ENCODE data around the gene HMCES.

GRCh38 chr3:129330409-129330808 is 51.7 kb downstream of the HMCES start:
- no peak for TF ChIP-seq FOSL2 (IDR thresholded peaks at IDR 0.05; ENCODE audit: borderline replicate concordance, low read depth)
- TF ChIP-seq RFX5 (IDR thresholded peaks at IDR 0.05; ENCODE audit: low read length), result no peak
- no peak for TF ChIP-seq TCF12 (IDR thresholded peaks at IDR 0.05)
- no peak for TF ChIP-seq EP300 (IDR thresholded peaks at IDR 0.05; ENCODE audit: borderline replicate concordance in 1 of 2, low read depth in 1 of 2, low read length in 1 of 2)
- TF ChIP-seq CTCF (IDR thresholded peaks at IDR 0.05), result no peak
- no peak for TF ChIP-seq IRF3 (IDR thresholded peaks at IDR 0.05; ENCODE audit: low read depth, low read length)
- TF ChIP-seq MAX (IDR thresholded peaks at IDR 0.05; ENCODE audit: low read depth), result no peak
- no peak for TF ChIP-seq CHD2 (IDR thresholded peaks at IDR 0.05; ENCODE audit: low read length, partially characterized antibody)
- TF ChIP-seq POLR2AphosphoS5 (IDR thresholded peaks at IDR 0.05; ENCODE audit: low read depth, low read length), result no peak
- no peak for TF ChIP-seq USF2 (IDR thresholded peaks at IDR 0.05; ENCODE audit: borderline replicate concordance, low read depth, low read length)
- TF ChIP-seq NRF1 (IDR thresholded peaks at IDR 0.05; ENCODE audit: low read depth, low read length), result no peak
